Calu3 (cell line): ENCODE data around the gene ZDHHC19. TPM values are rescaled to one million over a fixed set of nuclear protein-coding genes. Genes with fewer than 3 reads are reported as not detected.
"Not testable (repeated sequence)": the region's sequence is repeated elsewhere in the genome, so short reads cannot be mapped to it uniquely, and the experiment has no call there.

Source experiments
- BruUV-seq: library from RNA; stranded (reverse); fragments of 400-500 nt; replicated peaks from 2 replicates; lab custom pipeline; 2021; lab: Mats Ljungman, UMichigan
- CTCF ChIA-PET: fragments of 300-600 bp; sonication (Branson Sonifier 250); formaldehyde crosslinking; loops from one replicate; lab custom pipeline; 2022; ENCODE audit warnings: antibody characterized with exemption; lab: Charles Lee
- DNase-seq: peaks from one replicate; pipeline ENCODE4 v3.0.0; 2022
- H3K27ac Mint-ChIP-seq: one replicate; pipeline ENCODE4 v1.8.0; 2022; ENCODE audit warnings: mixed read lengths; ENCODE audit not compliant: unreplicated experiment
- H3K27me3 Mint-ChIP-seq: one replicate; pipeline ENCODE4 v1.8.0; 2022; ENCODE audit warnings: mixed read lengths; ENCODE audit not compliant: unreplicated experiment
- H3K36me3 Mint-ChIP-seq: one replicate; pipeline ENCODE4 v1.8.0; 2022; ENCODE audit warnings: mild to moderate bottlenecking, moderate library complexity, mixed read lengths; ENCODE audit not compliant: insufficient read depth, unreplicated experiment
- H3K4me1 Mint-ChIP-seq: one replicate; pipeline ENCODE4 v1.8.0; 2022; ENCODE audit warnings: mild to moderate bottlenecking, low read depth, mixed read lengths; ENCODE audit not compliant: unreplicated experiment
- H3K4me3 Mint-ChIP-seq: one replicate; pipeline ENCODE4 v1.8.0; 2022; ENCODE audit warnings: mild to moderate bottlenecking, low read depth, moderate library complexity, mixed read lengths; ENCODE audit not compliant: unreplicated experiment
- H3K9me3 Mint-ChIP-seq: one replicate; pipeline ENCODE4 v1.8.0; 2022; ENCODE audit warnings: low read depth, mixed read lengths; ENCODE audit not compliant: unreplicated experiment
- CTCF ChIP-seq: fragments of 200-600 bp; IDR thresholded peaks from one replicate; pipeline ENCODE4 v1.8.0; 2022; ENCODE audit warnings: antibody characterized with exemption; ENCODE audit not compliant: unreplicated experiment
- intact Hi-C: fragments of 100-400 bp; cut with micrococcal nuclease; formaldehyde crosslinking; loops from one replicate; pipeline ENCODE4 v1.10.0; 2022; ENCODE audit not compliant: unreplicated experiment
- total RNA-seq: library from RNA; stranded (reverse); gene quantifications from 2 replicates; pipeline ENCODE4 v1.2.3, GENCODE V29; 2022

ZDHHC19 gene
- total RNA-seq, 1 experiment from 2014 or later, result not detected

DNA sequence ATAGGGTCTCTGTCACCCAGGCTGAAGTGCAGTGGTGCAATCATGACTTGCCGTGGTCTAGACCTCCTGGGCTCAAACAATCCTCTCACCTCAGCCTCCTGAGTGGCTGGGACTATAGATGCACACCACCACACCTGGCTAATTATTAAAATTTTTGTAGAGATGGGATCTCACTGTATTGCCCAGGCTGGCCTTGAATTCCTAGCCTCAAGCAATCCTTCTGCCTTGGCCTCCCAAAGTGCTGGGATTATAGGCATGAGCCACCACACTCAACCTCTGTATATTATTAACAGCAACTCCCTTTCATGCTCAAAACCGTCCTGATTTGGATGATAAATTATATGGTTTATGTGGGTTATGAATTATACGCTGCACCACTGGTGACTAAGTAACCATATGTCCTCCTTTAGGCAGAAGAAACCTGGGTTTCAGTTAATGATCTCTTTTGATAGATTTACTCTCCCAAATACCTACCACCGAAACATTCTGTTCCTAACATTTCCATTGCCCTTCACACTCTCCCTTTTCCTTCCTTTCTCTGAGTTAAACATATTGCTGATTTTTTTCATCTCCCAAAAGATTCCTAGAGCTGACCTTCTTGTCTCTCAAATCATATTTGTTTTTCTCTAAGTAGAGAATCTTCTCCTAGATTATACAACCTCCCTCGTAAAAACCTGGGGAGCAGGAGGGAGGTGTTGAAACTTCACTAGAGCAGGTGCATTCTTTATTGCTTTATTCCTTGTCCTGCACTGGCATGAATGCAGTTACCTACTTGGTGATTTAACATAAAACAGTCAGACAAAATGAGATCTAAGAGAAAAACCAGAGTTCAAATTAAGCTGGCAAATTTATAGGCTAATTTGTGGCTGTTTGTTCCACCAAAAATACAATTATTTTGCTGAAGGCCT is 43.4 kb upstream of the ZDHHC19 start:
- no peaks in the 10 kb centered on the region for H3K27me3 Mint-ChIP-seq
- H3K9me3 Mint-ChIP-seq, result no peaks in the 10 kb centered on the region
- BruUV-seq, result TSS peak; percentile 23
- DNase-seq, result no peak
- no peak overlapping the region for H3K27ac Mint-ChIP-seq
- peaks cover 5% of the 10 kb centered on the region for H3K36me3 Mint-ChIP-seq
- no peak overlapping the region for H3K4me3 Mint-ChIP-seq
- no peaks in the 10 kb centered on the region for H3K4me1 Mint-ChIP-seq
- no peak for TF ChIP-seq CTCF
- intact Hi-C loops, result loop anchor here (10.0 kb wide), 1 partner anchor 270 kb away; no protein-coding TSS in a partner anchor
- CTCF ChIA-PET, result no interaction called here

DNA sequence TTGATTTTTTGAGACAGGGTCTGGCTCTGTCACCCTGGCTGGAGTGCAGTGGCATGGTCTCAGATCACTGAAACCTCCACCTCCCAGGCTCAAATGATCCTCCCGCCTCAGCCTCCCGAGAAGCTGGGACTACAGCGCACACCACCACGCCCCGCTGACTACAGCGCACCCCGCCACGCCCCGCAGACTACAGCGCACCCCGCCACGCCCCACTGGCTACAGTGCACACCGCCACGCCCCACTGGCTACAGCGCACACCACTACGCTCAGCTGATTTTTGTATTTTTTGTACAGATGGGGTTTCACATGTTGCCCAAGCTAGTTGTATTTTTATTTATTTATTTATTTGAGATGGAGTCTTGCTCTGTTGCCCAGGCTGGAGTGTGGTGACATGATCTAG is 40.7 kb upstream of the ZDHHC19 start:
- BruUV-seq, result no TSS peak
- H3K9me3 Mint-ChIP-seq, result no peaks in the 10 kb centered on the region
- TF ChIP-seq CTCF, result no peak
- H3K4me1 Mint-ChIP-seq, result no peaks in the 10 kb centered on the region
- H3K36me3 Mint-ChIP-seq, result peaks cover 9% of the 10 kb centered on the region
- H3K4me3 Mint-ChIP-seq, result no peak overlapping the region
- no peaks in the 10 kb centered on the region for H3K27me3 Mint-ChIP-seq
- CTCF ChIA-PET, result no interaction called here
- H3K27ac Mint-ChIP-seq, result no peak overlapping the region
- intact Hi-C loops, result loop anchor here (10.0 kb wide), 1 partner anchor 273 kb away; no protein-coding TSS in a partner anchor
- DNase-seq, result no peak

GRCh38 chr3:196246612-196247308 is 35.6 kb upstream of the ZDHHC19 start:
- Mint-ChIP-seq H3K4me3 (no peak overlapping the region), H3K27me3 (no peaks in the 10 kb centered on the region), H3K9me3 (no peaks in the 10 kb centered on the region), H3K4me1 (no peaks in the 10 kb centered on the region), H3K36me3 (peaks cover 9% of the 10 kb centered on the region), H3K27ac (no peak overlapping the region)
- intact Hi-C loops, result no loop called here
- no peak for DNase-seq
- no TSS peak for BruUV-seq
- TF ChIP-seq CTCF, result no peak
- CTCF ChIA-PET, result no interaction called here

- intact Hi-C loops, H3K27ac Mint-ChIP-seq, H3K27me3 Mint-ChIP-seq, CTCF ChIA-PET, H3K4me3 Mint-ChIP-seq, H3K4me1 Mint-ChIP-seq, DNase-seq, H3K36me3 Mint-ChIP-seq, BruUV-seq, H3K9me3 Mint-ChIP-seq: not testable (repeated sequence)
Observed at GRCh38 chr3:196244166-196244565, 33.0 kb upstream of the ZDHHC19 start.
